IPS-15b (cell line): Measurements from ENCODE around the gene MYO5A.
A peak's percentile ranks its signal among the peaks of the same experiment; 100 is the strongest.
"Not testable (repeated sequence)": the region's sequence is repeated elsewhere in the genome, so short reads cannot be mapped to it uniquely, and the experiment has no call there.

Experiments
- H3K27me3 ChIP-seq: one replicate; pipeline ENCODE4 v1.6.1; 2013; ENCODE audit warnings: low read length; ENCODE audit not compliant: control insufficient read depth, insufficient read depth
- H3K36me3 ChIP-seq: one replicate; pipeline ENCODE4 v1.6.1; 2013; ENCODE audit warnings: low read length; ENCODE audit not compliant: control insufficient read depth, insufficient read depth
- H3K4me1 ChIP-seq: one replicate; pipeline ENCODE4 v1.6.1; 2013; ENCODE audit warnings: mild to moderate bottlenecking, low read length; ENCODE audit not compliant: control insufficient read depth, insufficient read depth
- H3K4me3 ChIP-seq: one replicate; pipeline ENCODE4 v1.5.1; 2013; ENCODE audit warnings: low read depth, low read length
- H3K9ac ChIP-seq: one replicate; pipeline ENCODE4 v1.6.1; 2013; ENCODE audit warnings: low read depth, mild to moderate bottlenecking, low read length
- H3K9me3 ChIP-seq: one replicate; pipeline ENCODE4 v1.6.1; 2013; ENCODE audit warnings: mild to moderate bottlenecking, low read length; ENCODE audit not compliant: control insufficient read depth, insufficient read depth

MYO5A gene

DNA sequence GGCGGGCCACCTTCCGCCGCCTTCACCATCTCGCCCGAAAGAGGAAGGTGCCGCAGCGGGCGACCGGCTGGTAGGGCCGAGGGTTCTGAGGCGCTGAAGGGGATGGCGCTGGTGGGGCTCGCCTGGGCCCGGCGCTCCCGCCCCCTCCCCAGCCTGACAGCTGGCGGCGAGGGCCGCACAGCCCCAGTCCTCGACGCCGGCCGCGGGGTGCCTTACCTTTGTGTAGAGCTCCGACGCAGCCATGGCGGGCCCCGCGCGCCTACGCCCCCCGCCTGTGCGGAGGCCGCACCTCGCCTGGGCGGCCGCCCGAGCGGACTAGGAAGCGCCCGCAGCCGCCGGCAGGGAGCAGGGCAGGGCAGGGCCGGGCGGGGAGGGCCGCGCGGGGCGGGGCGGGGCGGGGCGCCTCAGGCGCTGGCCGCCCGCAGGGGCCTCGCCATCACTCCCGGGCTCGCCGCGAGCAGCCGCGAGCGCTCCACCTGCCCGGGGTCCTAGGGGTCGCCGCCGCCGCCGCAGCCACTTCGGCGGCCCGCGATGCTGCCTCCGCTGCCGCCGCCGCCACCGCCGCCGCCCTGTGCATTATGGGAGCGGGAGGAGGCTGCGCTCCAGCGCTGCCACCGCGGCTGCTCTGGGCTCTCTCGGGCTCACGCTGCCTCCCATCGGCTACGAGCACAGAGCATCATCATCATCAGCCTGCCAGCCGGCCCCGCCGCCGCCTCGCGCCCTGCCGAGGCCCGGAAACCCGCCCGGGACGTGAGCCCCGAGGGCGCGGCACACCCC lies at the start of gene MYO5A:
Gene MYO5A (minus strand): TSS at position 317 of the 777 bp plus-strand sequence. CDS start 74 bp downstream, at position 243.
- H3K9me3 ChIP-seq, result no peaks in the 10 kb centered on the region
- peaks cover 10% of the 10 kb centered on the region for H3K4me1 ChIP-seq
- H3K27me3 ChIP-seq, result peaks cover 43% of the 10 kb centered on the region
- peak within 1 kb of the TSS; percentile 51 for H3K9ac ChIP-seq
- no peaks in the 10 kb centered on the region for H3K36me3 ChIP-seq
- peak within 1 kb of the TSS; percentile 84 for H3K4me3 ChIP-seq

DNA sequence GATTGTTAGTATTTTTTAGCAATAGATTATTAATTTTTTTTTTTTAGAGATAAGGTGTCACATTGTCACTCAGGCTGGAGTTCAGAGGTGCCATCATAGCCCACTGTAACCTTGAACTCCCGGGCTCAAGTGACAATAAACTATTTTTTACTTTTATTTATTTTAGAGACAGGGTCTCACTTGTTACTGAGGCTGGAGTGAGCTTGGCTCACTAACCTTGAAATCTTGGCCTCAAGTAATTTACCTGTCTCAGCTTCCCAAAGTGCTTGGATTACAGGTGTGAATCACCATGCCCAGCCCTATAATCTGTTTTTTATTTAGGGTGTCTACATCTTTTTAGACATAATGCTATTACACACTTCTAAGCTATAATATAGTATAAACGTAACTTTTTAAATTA lies 48.0 kb upstream of the MYO5A start:
- no peak overlapping the region for H3K9ac ChIP-seq
- H3K27me3 ChIP-seq, result no peaks in the 10 kb centered on the region
- H3K36me3 ChIP-seq, result no peaks in the 10 kb centered on the region
- H3K9me3 ChIP-seq, result no peaks in the 10 kb centered on the region
- H3K4me3 ChIP-seq, result no peak overlapping the region
- H3K4me1 ChIP-seq, result no peaks in the 10 kb centered on the region

GRCh38 chr15:52575573-52575972 lies 46.9 kb upstream of the MYO5A start:
- H3K27me3 ChIP-seq, H3K36me3 ChIP-seq, H3K9me3 ChIP-seq: not testable (repeated sequence)

GRCh38 chr15:52575072-52575471 lies 46.4 kb upstream of the MYO5A start:
- no peak overlapping the region for H3K4me3 ChIP-seq
- no peaks in the 10 kb centered on the region for H3K36me3 ChIP-seq
- no peaks in the 10 kb centered on the region for H3K9me3 ChIP-seq
- H3K27me3 ChIP-seq, result no peaks in the 10 kb centered on the region
- no peak overlapping the region for H3K9ac ChIP-seq
- H3K4me1 ChIP-seq, result no peaks in the 10 kb centered on the region

More at GRCh38 chr15:52575573-52575972, 46.9 kb upstream of the MYO5A start:
- not testable (repeated sequence) for H3K9ac ChIP-seq, H3K4me3 ChIP-seq, H3K4me1 ChIP-seq

DNA sequence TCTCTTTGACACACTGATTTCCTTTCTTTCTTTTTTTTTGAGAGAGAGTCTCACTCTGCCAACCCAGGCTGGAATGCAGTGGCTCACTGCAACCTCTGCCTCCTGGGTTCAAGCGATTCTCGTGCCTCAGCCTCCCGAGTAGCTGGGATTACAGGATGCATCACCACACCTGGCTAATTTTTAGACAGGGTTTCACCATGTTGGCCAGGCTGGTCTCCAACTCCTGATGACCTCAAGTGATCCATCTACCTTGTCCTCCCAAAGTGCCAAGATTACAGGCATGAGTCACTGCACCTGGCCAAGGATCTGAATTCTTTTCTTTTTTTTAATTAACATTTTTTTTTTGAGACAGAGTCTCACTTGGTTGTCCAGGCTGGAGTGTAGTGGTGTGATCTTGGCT lies 45.9 kb upstream of the MYO5A start:
- H3K36me3 ChIP-seq, result not testable (repeated sequence)

GRCh38 chr15:52568601-52569585 lies 40.2 kb upstream of the MYO5A start, which contains the start of gene ARPP19:
Gene ARPP19, minus strand, starts transcription at chr15:52569030. Its CDS starts 138 bp downstream, at chr15:52568892.
- Histone ChIP-seq H3K27me3 (no peaks in the 10 kb centered on the region), H3K36me3 (no peaks in the 10 kb centered on the region), H3K9ac (peak within 1 kb of the TSS; percentile 98), H3K9me3 (no peaks in the 10 kb centered on the region), H3K4me1 (peaks cover 7% of the 10 kb centered on the region), H3K4me3 (peak within 1 kb of the TSS; percentile 94)

More for the DNA sequence above, 45.9 kb upstream of the MYO5A start:
- not testable (repeated sequence) for H3K4me1 ChIP-seq, H3K9ac ChIP-seq, H3K4me3 ChIP-seq, H3K9me3 ChIP-seq, H3K27me3 ChIP-seq

DNA sequence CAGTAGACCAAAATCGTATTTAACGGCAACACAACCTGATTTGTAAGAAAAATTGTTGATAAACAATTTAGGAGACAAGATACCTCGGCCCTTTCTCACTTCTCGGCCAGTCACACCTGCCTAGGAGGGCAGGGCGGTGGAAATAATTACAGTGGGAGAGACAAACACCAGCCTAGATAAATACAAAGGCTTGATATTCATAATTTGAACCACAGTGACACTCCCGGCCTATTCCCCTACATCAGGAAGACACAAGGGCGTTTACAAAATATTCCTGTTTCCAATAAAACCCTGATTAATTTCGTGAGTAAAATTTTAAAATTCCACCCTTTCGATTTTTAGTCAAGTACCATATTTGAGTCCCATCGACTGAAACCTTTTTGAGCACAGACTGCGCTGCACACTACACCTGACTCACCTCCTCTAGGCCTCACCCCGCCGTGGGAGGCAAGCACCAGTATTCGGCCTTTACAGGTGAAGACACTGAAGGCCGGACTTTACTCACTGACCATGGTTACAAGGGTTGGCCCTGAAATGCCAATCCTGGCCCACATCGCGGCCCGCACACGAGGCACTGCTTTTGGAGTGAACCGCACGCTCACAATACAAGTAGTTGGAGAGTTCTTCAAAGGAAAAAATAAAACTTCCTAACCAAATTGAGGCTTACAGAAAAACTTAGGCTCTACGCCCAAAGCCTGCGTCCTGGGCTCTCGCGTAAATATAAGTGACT lies 39.4 kb upstream of the MYO5A start:
- H3K4me3 ChIP-seq, result peak overlapping the region; percentile 94
- peak overlapping the region; percentile 98 for H3K9ac ChIP-seq
- peaks cover 7% of the 10 kb centered on the region for H3K4me1 ChIP-seq
- no peaks in the 10 kb centered on the region for H3K27me3 ChIP-seq
- H3K9me3 ChIP-seq, result no peaks in the 10 kb centered on the region
- H3K36me3 ChIP-seq, result no peaks in the 10 kb centered on the region

- peaks cover 7% of the 10 kb centered on the region for H3K4me1 ChIP-seq
- no peak overlapping the region for H3K9ac ChIP-seq
- no peaks in the 10 kb centered on the region for H3K9me3 ChIP-seq
- no peaks in the 10 kb centered on the region for H3K27me3 ChIP-seq
- H3K4me3 ChIP-seq, result peak overlapping the region; percentile 94
- H3K36me3 ChIP-seq, result no peaks in the 10 kb centered on the region
These were observed 38.2 kb upstream of the MYO5A start for GRCh38 chr15:52566889-52567288.

- H3K4me1 ChIP-seq, H3K27me3 ChIP-seq, H3K9me3 ChIP-seq, H3K36me3 ChIP-seq, H3K9ac ChIP-seq, H3K4me3 ChIP-seq: not testable (repeated sequence)
These were observed 37.0 kb upstream of the MYO5A start for GRCh38 chr15:52565417-52566358.

DNA sequence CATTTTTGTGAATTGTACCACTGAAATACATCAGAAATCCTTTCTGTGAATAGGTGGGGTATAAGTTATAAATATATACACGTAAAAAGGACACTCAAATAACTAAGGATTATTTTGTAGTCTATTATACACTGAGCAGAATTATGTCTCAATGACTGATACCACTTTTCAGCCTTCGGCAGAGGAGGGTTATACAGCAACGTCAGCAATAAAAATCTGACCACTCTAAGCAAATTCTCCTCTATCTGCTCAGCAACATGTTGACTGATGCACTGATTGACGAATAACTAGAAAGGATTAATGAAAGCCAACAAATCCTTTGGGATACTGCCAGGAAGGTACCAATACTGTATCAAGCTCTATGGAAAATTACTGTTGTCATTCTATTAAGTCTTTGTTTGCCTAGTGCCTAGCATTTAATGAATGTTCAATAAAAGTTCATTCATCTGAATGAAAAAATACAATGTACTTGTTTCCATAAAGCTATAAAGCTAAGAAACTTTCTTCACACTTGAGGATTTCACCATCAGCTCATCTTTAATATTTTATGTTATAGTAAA lies 34.9 kb upstream of the MYO5A start:
- H3K9ac ChIP-seq, result no peak overlapping the region
- no peaks in the 10 kb centered on the region for H3K36me3 ChIP-seq
- H3K4me1 ChIP-seq, result peaks cover 3% of the 10 kb centered on the region
- no peaks in the 10 kb centered on the region for H3K9me3 ChIP-seq
- H3K4me3 ChIP-seq, result no peak overlapping the region
- no peaks in the 10 kb centered on the region for H3K27me3 ChIP-seq
